Fibroblast of the aortic adventitia (primary cell): ENCODE measurements around the gene WDR82. TPM values are rescaled to one million over a fixed set of nuclear protein-coding genes. Genes with fewer than 3 reads are reported as not detected.

Experiments used
- DNase-seq: peaks from one replicate; pipeline ENCODE4 v3.0.0-alpha.2; 2010; ENCODE audit warnings: low read depth
- H3K4me3 ChIP-seq: 2 replicates; pipeline ENCODE4 v1.5.1; 2011; ENCODE audit warnings: low read depth, mild to moderate bottlenecking, control low read depth, low read length, moderate library complexity
- total RNA-seq: library from RNA; depleted of rRNA; stranded (reverse); fragments of >200 nt; gene quantifications from 2 replicates; pipeline ENCODE4 v1.2.3, GENCODE V29; 2012; ENCODE audit warnings: low replicate concordance
- TF ChIP-seq, protein P1 (sequence below): IDR thresholded peaks from 2 replicates; pipeline ENCODE4 v1.5.1; 2011; ENCODE audit warnings: mild to moderate bottlenecking, low read length, control low read depth, inconsistent platforms; ENCODE audit not compliant: insufficient read depth

Gene WDR82
- total RNA-seq, 1 donor = 61.5 TPM

DNA sequence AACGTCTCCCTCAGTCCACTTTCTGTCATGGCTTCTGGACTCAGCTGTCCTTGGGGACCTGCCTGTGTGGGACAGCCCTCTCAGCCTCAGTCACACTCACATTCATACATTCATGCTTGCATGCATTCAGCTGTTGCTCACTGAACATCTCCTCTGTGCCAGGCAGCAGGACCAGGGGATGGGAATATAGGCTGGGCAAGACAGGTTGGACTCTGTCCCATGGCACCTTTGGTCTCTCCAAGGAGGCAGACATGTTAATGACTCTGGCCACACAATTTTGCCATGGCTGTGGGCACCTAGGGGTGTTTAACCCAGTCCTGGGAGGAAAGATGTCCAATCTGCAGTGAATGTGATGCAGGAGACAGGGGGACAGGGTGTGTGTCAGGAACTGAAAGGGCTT is 29.9 kb upstream of the WDR82 start:
- TF ChIP-seq, protein P1, sequence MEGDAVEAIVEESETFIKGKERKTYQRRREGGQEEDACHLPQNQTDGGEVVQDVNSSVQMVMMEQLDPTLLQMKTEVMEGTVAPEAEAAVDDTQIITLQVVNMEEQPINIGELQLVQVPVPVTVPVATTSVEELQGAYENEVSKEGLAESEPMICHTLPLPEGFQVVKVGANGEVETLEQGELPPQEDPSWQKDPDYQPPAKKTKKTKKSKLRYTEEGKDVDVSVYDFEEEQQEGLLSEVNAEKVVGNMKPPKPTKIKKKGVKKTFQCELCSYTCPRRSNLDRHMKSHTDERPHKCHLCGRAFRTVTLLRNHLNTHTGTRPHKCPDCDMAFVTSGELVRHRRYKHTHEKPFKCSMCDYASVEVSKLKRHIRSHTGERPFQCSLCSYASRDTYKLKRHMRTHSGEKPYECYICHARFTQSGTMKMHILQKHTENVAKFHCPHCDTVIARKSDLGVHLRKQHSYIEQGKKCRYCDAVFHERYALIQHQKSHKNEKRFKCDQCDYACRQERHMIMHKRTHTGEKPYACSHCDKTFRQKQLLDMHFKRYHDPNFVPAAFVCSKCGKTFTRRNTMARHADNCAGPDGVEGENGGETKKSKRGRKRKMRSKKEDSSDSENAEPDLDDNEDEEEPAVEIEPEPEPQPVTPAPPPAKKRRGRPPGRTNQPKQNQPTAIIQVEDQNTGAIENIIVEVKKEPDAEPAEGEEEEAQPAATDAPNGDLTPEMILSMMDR = no peak
- H3K4me3 ChIP-seq = no peak overlapping the region

DNA sequence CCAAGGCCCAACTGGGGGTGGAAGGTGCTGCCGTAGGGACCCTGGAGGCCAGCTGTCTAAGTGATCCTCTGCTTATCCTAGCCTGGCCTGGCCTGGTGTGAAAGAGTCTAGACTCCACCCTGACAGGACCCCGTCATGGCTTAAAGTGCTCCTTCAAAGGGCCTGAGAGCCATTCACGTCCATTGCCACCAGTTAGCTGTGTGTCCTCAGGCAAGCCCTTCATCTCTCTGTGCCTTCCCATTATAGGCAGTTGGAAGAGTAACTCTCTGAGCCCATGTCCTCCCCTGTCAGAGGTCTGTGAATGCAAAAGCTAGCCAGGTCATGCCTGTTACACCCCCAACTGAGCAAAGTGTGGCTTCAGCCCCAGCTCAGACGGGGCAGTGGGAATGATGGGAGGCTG is 28.5 kb upstream of the WDR82 start:
- H3K4me3 ChIP-seq = no peak overlapping the region
- TF ChIP-seq, protein P1 = no peak
- no peak for DNase-seq

More for the DNA sequence above, 29.9 kb upstream of the WDR82 start:
- no peak for DNase-seq

DNA sequence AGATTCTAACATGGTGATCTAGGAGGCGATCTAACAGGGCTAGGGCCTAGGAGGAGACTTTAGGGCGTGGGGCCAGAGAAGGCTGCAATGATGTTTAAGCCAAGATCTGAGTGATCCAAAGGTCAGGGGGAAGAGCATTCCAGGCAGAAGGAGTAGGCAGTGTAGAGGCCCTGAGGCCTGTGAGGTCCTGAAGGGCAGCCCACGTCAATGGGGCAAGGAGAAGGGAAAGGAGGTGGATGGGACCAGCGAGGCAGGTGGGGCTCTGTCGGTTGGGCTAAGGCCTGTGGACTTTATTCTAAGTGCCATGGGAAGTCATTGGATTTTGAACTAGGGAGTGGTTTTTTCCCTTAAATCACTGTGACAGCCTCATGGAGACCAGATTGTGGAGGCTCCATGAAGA is 27.5 kb upstream of the WDR82 start:
- TF ChIP-seq, protein P1 = no peak
- H3K4me3 ChIP-seq = no peak overlapping the region
- no peak for DNase-seq

DNA sequence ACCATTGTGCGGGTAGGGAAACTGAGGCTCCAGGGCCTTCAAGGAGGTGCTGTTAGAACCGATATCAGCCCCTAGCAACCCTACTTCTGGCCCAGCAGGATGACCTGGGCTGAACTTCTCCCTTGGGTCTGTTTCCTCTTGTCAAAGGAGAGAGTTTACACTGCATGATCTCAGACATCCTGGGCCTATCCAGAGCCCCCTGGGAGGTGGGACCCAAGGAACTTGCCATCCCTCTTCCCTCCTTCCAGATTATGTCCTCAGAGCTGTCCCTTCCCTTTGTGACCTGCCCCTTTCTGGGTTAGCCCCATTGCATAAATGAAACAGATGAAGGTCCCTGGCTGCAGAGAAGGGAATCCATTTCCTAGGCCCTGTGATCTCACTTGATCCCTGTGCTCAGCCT is 25.4 kb upstream of the WDR82 start:
- DNase-seq = no peak
- TF ChIP-seq, protein P1 = no peak
- H3K4me3 ChIP-seq = no peak overlapping the region

DNA sequence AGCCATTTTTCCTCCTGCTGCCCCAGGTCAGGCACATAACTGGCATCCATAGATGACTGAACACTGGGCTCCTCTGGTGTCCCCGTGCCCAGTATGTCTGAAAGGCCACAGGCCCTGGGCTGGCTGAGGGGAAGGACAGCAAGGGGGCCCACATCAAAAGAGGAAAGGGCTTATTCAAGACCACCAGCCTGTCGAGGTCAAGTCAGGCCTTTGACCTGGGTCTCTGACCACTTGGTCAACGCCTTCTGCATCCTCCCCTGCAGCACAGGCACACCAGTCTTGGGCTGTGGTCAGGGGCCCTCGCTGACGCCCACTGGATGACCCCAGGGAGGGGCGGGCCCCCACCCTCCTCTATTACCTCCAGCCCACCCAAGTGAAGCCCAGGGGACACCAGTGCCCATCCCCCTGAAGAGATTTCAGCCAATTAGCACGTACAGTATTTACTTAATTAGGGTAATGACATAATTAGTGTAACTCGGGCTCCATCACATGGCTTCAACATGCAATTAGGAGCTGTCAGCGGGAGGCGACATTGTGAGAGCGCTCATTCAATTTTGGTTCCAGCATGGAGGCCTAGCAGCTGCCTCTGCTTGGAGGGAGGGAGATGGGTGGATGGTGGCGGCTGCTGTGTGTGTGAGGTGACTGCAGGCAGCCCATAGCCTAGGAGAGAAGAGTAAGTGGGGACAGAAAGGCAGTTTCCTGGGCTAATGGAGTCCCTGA is 24.1 kb upstream of the WDR82 start:
- no peak overlapping the region for H3K4me3 ChIP-seq
- DNase-seq = no peak
- TF ChIP-seq, protein P1 = no peak

DNA sequence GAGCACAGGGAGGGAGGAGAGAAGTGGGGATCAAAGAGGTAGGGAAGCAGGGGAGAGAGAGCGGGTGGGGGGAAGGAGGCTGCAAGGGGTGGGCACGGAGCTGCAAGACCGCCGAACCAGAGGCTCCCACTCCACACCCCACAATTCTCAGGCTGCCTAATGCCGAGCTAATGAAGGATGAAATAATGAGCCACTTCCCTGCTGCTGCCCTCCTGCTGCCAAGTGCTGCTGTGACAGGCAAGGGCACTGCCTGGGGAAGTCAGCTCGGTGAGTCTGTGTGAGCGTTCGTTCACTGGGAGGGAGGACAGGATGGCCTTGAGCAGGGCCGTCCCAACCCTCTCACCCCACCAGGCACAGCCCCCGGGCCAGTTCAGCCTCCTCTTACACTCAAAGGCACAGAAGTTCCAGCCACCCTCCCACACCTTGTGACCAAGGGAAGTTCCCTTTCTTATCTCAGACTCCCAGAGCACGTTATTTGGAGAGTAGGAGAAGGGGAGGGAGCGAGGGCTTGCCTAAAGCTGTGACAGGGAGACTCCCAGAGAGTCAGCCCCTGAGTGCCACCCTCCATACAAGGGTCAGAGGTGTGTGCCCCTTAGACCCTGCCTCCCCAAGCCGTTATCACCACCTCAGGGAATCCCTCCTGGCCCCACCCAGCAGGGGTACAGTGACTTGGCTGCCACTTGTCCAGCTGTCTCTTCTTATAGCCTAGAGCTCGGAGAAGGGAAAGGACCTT is 21.6 kb upstream of the WDR82 start:
- TF ChIP-seq, protein P1 = peak; percentile 29
- DNase-seq = peak; percentile 49
- H3K4me3 ChIP-seq = no peak overlapping the region
